NCI-H2029 treated with DMSO at 0.1 percent for 48 hours (cell line): ENCODE measurements around the gene CD4.

ENCODE experiments used
- DNase-seq: peaks from one replicate; lab custom pipeline; 2025; lab: John Stamatoyannopoulos, UW

CD4 gene

GRCh38 chr12:6816598-6816997, 27.3 kb downstream of the CD4 start:
- no peak for DNase-seq

DNA sequence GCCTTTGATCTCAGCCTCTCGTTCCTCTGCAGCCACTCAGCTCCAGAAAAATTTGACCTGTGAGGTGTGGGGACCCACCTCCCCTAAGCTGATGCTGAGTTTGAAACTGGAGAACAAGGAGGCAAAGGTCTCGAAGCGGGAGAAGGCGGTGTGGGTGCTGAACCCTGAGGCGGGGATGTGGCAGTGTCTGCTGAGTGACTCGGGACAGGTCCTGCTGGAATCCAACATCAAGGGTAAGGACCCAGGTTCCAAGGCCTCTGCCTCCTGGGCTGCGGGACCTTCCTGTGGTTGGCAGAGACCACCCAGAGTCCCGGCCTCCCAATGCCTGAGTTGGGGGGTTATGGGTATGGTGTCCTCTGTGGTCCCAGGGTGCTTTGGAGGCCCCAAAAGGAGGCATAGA, 27.8 kb downstream of the CD4 start:
- DNase-seq: no peak

- DNase-seq: no peak
Observed at GRCh38 chr12:6817662-6818157, 28.4 kb downstream of the CD4 start.

DNA sequence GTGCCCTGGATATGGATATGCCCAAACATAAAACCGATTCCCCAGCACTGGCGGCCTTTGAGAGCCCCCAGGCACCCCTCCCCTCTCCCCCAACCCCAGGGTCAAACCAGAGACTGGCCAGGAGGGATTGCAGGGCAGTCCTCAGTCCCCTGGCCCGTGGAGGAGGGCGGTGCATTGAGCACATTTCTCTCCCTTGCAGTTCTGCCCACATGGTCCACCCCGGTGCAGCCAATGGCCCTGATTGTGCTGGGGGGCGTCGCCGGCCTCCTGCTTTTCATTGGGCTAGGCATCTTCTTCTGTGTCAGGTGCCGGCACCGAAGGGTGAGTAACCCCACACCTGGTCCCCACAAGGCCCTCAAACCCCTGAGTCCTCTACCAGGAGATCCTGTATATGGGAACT, 28.9 kb downstream of the CD4 start:
- no peak for DNase-seq

DNA sequence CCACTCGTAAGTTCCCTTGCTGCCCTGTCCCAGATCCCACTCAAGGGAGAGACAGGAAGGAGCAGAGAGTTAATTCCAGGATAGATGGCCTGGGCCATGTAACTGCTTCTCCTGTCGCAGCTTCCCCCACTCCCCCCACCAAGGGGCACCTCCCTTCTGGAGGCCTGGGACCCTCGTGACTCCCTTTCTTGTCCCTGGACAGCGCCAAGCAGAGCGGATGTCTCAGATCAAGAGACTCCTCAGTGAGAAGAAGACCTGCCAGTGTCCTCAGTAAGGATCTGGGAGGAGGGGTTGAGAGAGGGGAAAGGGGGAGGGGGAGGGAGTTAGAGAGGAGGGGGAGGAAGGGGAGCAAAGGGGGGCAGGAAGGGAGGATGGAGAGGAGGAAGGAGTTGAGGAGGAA, 29.3 kb downstream of the CD4 start:
- no peak for DNase-seq

DNA sequence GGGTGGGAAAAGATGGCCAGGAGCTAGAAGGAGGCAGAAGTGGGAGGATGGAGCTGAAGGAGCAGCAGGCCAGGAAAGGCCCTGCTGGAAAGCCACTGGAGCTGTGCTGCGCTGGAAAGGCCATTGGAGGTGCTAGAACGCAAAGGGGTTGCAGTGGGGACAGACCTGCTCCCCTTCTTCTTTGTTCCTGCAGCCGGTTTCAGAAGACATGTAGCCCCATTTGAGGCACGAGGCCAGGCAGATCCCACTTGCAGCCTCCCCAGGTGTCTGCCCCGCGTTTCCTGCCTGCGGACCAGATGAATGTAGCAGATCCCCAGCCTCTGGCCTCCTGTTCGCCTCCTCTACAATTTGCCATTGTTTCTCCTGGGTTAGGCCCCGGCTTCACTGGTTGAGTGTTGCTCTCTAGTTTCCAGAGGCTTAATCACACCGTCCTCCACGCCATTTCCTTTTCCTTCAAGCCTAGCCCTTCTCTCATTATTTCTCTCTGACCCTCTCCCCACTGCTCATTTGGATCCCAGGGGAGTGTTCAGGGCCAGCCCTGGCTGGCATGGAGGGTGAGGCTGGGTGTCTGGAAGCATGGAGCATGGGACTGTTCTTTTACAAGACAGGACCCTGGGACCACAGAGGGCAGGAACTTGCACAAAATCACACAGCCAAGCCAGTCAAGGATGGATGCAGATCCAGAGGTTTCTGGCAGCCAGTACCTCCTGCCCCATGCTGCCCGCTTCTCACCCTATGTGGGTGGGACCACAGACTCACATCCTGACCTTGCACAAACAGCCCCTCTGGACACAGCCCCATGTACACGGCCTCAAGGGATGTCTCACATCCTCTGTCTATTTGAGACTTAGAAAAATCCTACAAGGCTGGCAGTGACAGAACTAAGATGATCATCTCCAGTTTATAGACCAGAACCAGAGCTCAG, 30.0 kb downstream of the CD4 start:
- no peak for DNase-seq

DNA sequence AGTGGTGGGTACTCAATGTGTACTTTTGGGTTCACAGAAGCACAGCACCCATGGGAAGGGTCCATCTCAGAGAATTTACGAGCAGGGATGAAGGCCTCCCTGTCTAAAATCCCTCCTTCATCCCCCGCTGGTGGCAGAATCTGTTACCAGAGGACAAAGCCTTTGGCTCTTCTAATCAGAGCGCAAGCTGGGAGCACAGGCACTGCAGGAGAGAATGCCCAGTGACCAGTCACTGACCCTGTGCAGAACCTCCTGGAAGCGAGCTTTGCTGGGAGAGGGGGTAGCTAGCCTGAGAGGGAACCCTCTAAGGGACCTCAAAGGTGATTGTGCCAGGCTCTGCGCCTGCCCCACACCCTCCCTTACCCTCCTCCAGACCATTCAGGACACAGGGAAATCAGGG, 30.8 kb downstream of the CD4 start:
- DNase-seq: no peak

DNA sequence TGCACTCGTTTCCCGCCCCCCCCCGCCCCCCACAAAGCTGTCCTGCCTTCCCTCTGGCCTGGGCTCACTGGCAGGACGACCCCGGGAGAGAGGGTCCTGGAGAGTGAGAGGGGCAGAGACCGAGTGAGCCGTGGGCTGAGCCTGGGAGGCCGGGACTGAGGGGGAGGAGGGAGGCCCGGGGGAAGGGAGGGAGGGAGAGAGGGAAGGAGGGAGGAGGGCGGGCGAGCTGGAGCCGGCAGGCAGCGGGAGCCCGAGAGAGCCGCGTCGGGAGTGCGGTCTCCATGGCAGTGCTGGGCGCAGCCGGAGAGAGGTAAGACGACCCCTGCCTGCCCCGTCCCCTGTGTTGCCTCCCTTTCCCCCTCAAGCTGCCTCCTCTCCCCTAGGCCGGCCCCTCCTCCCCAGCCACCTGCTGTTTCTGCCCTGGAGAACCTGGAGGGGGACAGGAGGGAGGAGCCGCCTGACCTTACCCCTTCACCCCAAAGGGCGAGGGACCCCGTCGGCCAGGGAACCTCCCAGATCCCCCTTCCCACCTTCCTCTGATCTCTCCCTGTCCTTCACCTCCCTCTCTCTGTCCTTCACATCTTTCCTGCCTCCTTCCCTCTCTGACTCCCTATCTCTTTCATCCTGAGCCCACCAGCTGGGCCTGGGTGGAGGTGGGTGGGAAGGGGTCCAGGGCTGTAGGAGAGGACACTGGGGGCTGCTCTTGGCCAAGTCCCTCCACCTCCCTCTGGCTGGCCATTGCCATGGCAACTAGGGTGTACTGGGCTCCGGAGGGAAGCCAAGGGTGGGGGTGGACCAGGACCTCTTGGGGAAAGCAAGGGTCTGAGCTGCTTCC, 32.5 kb downstream of the CD4 start, which contains the start of gene GPR162:
GPR162 (plus strand) TSS at position 231 of the 835 bp plus-strand sequence. CDS start 2,078 bp downstream, outside the sequence.
- DNase-seq: no peak

DNA sequence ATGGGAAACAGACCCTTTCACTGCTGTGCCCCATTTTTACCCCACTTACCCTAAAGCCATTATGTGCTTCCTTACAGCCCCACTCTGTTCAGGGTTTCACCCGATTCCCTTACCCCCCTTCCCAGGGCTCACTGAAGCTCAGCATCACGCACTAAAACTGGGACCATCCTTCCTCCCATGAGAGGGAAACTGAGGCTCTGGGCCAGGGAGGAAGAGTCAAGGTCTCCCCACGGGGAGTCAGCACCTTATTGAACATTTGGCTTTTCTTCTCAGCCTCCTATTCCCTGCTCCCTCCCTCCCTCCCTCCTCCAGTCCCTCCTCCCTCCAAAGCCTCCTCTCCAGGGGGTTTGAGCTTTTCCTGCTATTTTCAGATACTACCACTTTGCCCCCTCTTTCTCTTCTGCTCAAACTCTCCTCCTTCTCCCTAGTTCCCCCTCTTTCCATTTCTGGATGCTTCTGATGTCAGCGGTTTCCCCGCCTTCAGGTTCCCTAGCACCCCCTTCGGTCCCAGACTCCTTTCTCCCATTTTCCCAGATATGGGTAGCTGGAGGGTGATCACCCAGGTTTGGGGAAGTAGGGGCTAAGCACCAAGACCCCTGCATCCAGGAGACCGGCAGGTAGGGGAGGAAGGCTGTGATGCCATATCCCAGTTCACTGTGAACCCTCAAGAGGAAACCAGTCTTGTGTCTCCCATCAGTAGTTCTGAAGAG, 33.3 kb downstream of the CD4 start:
- DNase-seq: no peak

- no peak for DNase-seq
Observed at GRCh38 chr12:6823182-6824084, 34.1 kb downstream of the CD4 start.

DNA sequence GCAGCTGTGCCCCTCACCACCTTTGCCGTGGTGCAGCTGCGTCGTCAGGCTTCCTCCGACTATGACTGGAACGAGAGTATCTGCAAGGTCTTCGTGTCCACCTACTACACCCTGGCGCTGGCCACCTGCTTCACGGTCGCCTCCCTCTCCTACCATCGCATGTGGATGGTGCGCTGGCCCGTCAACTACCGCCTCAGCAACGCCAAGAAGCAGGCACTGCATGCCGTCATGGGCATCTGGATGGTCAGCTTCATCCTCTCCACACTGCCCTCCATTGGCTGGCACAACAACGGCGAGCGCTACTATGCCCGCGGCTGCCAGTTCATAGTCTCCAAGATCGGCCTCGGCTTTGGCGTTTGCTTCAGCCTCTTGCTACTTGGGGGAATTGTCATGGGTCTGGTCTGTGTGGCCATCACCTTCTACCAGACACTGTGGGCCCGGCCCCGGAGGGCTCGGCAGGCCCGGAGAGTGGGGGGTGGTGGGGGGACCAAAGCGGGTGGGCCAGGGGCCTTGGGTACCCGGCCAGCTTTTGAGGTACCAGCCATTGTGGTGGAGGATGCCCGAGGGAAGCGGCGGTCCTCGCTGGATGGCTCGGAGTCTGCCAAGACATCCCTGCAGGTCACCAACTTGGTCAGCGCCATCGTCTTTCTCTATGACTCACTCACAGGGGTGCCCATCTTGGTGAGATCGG, 34.9 kb downstream of the CD4 start:
- no peak for DNase-seq

GRCh38 chr12:6824901-6825381, 35.6 kb downstream of the CD4 start:
- DNase-seq: no peak

DNA sequence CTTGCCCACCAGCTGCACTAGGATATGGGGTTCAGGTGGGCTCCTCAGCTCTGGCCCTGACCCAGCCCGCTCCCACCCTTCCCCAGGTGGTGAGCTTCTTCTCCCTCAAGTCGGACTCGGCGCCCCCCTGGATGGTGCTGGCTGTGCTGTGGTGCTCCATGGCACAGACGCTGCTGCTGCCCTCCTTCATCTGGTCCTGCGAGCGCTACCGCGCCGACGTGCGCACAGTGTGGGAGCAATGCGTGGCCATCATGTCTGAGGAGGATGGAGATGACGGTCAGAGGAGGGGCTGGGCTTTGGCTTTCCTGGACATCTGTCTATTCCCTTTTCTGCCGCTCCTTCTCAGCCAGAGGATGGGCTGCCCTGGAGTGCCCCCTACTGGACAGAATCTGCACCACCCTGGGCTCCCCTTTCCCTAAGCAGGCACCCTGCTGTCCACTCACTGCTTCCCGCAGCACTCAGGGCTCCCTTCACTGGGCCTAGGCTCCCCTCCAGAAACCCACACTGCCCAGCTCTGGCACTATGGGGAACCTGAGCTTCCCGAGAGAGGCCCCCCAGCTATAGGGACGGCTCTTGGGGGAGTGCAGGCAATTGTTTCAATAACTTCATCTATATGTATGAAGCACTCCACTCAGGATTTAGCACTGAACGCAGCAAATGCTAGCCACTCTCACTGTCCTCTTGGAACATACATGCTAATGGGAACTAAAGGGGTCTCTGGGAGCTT, 36.2 kb downstream of the CD4 start:
- peak; percentile 40 for DNase-seq

GRCh38 chr12:6826125-6826733, 36.9 kb downstream of the CD4 start:
- no peak for DNase-seq

- DNase-seq: no peak
Observed at GRCh38 chr12:6826734-6827436, 37.6 kb downstream of the CD4 start.

- peak; percentile 9 for DNase-seq
Observed at GRCh38 chr12:6827437-6827911, 38.1 kb downstream of the CD4 start.

- DNase-seq: no peak
Observed at GRCh38 chr12:6827982-6828780, 38.9 kb downstream of the CD4 start, which contains the start of gene P3H3. Gene P3H3 (plus strand): TSS chr12:6828407. CDS start chr12:6828441, 34 bp downstream.
